LNCAP (cell line): ENCODE data around the gene ZMYND10.

Source experiments
- CTCF ChIP-seq: fragments of 450-650 bp; IDR thresholded peaks from 2 replicates; pipeline ENCODE4 v1.5.1; 2017; ENCODE audit warnings: mild to moderate bottlenecking

ZMYND10 gene

GRCh38 chr3:50321336-50322114, 24.0 kb downstream of the ZMYND10 start:
- TF ChIP-seq CTCF = peak; percentile 63

DNA sequence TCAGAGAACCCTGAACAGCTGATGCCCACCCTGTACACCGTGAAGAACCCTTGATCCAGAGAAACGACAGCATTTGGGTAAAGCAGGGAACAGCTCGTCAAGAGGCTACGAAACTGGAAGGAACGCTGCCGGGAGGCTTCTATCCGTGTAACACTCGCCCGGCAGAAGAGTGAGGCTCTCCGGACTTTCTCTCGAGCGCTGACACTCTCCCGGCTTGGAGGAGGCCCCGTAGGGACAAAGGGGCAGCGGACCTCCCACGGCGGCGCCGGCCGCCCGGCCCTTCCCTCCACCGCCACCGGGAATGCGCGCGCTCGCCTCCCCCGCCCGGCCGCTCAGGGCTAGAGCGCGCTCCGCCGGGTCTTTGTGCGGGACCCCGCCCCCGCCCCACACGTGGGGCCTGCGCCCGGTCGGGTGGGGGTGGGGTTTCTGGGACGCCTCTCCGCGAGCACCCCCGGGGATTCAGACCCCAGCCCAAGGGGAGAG, 24.6 kb downstream of the ZMYND10 start:
- no peak for TF ChIP-seq CTCF

- TF ChIP-seq CTCF = no peak
These were observed 25.5 kb downstream of the ZMYND10 start for GRCh38 chr3:50319894-50320625.

- no peak for TF ChIP-seq CTCF
These were observed 26.2 kb downstream of the ZMYND10 start for GRCh38 chr3:50319181-50319893.

DNA sequence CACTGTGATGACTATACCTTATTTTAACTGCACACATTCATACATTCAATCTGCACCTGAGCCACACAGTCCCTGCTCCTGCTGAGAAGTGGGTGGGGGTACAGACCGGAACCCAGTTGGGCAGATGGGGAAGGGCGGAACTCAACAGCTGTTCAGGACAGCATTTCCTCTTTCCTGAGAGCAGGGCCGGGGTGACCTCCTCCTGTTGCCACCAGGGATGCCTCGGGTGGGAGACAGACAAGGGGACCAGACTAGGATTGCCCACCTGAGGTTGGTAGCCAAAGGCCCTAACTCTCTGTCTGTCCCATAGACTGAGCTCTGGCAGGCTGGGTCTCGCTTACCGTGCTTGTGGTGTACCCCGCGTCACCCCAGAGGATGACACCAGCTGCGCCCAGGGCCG, 26.9 kb downstream of the ZMYND10 start:
- no peak for TF ChIP-seq CTCF

- TF ChIP-seq CTCF = no peak
These were observed 27.4 kb downstream of the ZMYND10 start for GRCh38 chr3:50318163-50318562.

DNA sequence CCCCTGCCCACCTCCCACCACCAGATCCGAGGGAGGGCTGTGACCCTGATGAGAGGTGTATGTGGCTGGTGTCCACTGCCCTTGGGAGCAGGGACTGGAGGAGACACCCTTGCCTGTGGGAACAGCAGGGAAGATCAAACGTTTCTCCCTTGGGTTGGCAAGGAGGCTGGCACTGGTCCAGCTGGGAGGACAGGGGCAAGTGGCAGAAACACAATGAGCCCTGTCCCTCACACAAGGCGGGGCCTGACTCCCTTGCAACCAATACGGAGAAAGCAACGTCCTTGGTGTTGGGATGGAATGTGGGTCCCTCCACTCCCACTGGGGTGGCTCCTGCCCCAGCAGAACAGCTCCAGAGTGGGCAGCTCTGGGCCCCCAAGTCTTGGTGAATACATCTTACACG, 28.2 kb downstream of the ZMYND10 start:
- TF ChIP-seq CTCF = no peak
